Neural progenitor cell (in vitro differentiated cells): ENCODE measurements around the gene CD44. TPM values are rescaled to one million over a fixed set of nuclear protein-coding genes. Genes with fewer than 3 reads are reported as not detected.

Experiments used
- DNase-seq: peaks from one replicate; pipeline ENCODE4 v3.0.0-alpha.2; 2016; ENCODE audit warnings: low spot score
- H2AFZ ChIP-seq: fragments of 200-600 bp; sonication (generic); replicated peaks from 2 replicates; pipeline ENCODE4 v1.6.1; 2016; ENCODE audit warnings: antibody characterized with exemption
- H3F3A ChIP-seq: fragments of 200-600 bp; sonication (generic); 2 replicates; pipeline ENCODE4 v1.6.1; 2016; ENCODE audit warnings: antibody characterized with exemption, low read depth
- H3K27ac ChIP-seq: fragments of 200-600 bp; sonication (generic); 2 replicates; pipeline ENCODE4 v1.5.1; 2016; ENCODE audit warnings: mild to moderate bottlenecking
- H3K27me3 ChIP-seq: fragments of 200-600 bp; sonication (generic); 2 replicates; pipeline ENCODE4 v1.6.1; 2016; ENCODE audit warnings: mild to moderate bottlenecking, moderate library complexity
- H3K36me3 ChIP-seq: fragments of 200-600 bp; sonication (generic); 2 replicates; pipeline ENCODE4 v1.5.1; 2016
- H3K4me1 ChIP-seq: fragments of 200-600 bp; sonication (generic); 2 replicates; pipeline ENCODE4 v1.6.1; 2016; ENCODE audit warnings: mixed run types
- H3K4me2 ChIP-seq: fragments of 200-600 bp; sonication (generic); 2 replicates; pipeline ENCODE4 v1.6.1; 2016
- H3K4me3 ChIP-seq: fragments of 200-600 bp; sonication (generic); 2 replicates; pipeline ENCODE4 v1.5.1; 2016
- H3K79me2 ChIP-seq: fragments of 200-600 bp; sonication (generic); 2 replicates; pipeline ENCODE4 v1.6.1; 2016; ENCODE audit warnings: low read depth
- H3K9ac ChIP-seq: fragments of 200-600 bp; sonication (generic); 2 replicates; pipeline ENCODE4 v1.6.1; 2016
- H3K9me3 ChIP-seq: fragments of 200-600 bp; sonication (generic); 2 replicates; pipeline ENCODE4 v1.5.1; 2016; ENCODE audit warnings: low read depth
- H4K20me1 ChIP-seq: fragments of 200-600 bp; sonication (generic); 2 replicates; pipeline ENCODE4 v1.6.1; 2016; ENCODE audit warnings: low read depth
- H3K27ac Mint-ChIP-seq: 3 replicates; pipeline ENCODE4 v1.8.0; 2021; ENCODE audit warnings: mixed read lengths
- H3K27me3 Mint-ChIP-seq: 2 replicates; pipeline ENCODE4 v1.8.0; 2022; ENCODE audit warnings: low read depth, mild to moderate bottlenecking, inconsistent platforms, moderate library complexity, mixed read lengths; ENCODE audit not compliant: insufficient read depth
- H3K36me3 Mint-ChIP-seq: 3 replicates; pipeline ENCODE4 v1.8.0; 2021; ENCODE audit warnings: mixed read lengths
- H3K4me1 Mint-ChIP-seq: 3 replicates; pipeline ENCODE4 v1.8.0; 2021; ENCODE audit warnings: mixed read lengths
- H3K4me3 Mint-ChIP-seq: 3 replicates; pipeline ENCODE4 v1.8.0; 2021; ENCODE audit warnings: mild to moderate bottlenecking, moderate library complexity, mixed read lengths
- H3K9me3 Mint-ChIP-seq: 3 replicates; pipeline ENCODE4 v1.8.0; 2020; ENCODE audit warnings: mixed read lengths
- CTCF ChIP-seq: fragments of 200-600 bp; sonication (generic); IDR thresholded peaks from 2 replicates; pipeline ENCODE4 v1.5.1; 2017; ENCODE audit warnings: antibody characterized with exemption, mild to moderate bottlenecking
- EZH2 ChIP-seq: fragments of 200-600 bp; sonication (generic); IDR thresholded peaks from 2 replicates; pipeline ENCODE4 v1.6.1; 2017; ENCODE audit warnings: antibody characterized with exemption, mild to moderate bottlenecking, moderate library complexity
- EZH2phosphoT487 ChIP-seq: fragments of 200-600 bp; sonication (generic); IDR thresholded peaks from 2 replicates; pipeline ENCODE4 v1.6.1; 2017; ENCODE audit warnings: antibody characterized with exemption
- total RNA-seq: library from RNA; depleted of rRNA; stranded (reverse); fragments of >200 nt; gene quantifications from 2 replicates; pipeline ENCODE4 v1.2.3, GENCODE V29; 2015; ENCODE audit warnings: low replicate concordance

CD44 gene
- total RNA-seq, 1 donor from 2014 or later: 1.4 TPM

- H3K4me3 Mint-ChIP-seq: no peak overlapping the region
- H3K36me3 ChIP-seq: no peaks in the 10 kb centered on the region
- no peaks in the 10 kb centered on the region for H3K9me3 Mint-ChIP-seq
- H3K27me3 Mint-ChIP-seq: peaks cover 5% of the 10 kb centered on the region
- no peaks in the 10 kb centered on the region for H3K36me3 Mint-ChIP-seq
- H3K9me3 ChIP-seq: no peaks in the 10 kb centered on the region
- H3F3A ChIP-seq: no peaks in the 10 kb centered on the region
- no peaks in the 10 kb centered on the region for H3K79me2 ChIP-seq
- H3K27ac Mint-ChIP-seq: no peak overlapping the region
- H2AFZ ChIP-seq: no peak overlapping the region
- DNase-seq: no peak
- no peaks in the 10 kb centered on the region for H3K4me1 ChIP-seq
- TF ChIP-seq EZH2: no peak
- H3K27ac ChIP-seq: no peak overlapping the region
- no peaks in the 10 kb centered on the region for H4K20me1 ChIP-seq
- no peak overlapping the region for H3K9ac ChIP-seq
- no peaks in the 10 kb centered on the region for H3K27me3 ChIP-seq
- H3K4me3 ChIP-seq: no peak overlapping the region
- H3K4me2 ChIP-seq: no peak overlapping the region
- H3K4me1 Mint-ChIP-seq: no peaks in the 10 kb centered on the region
Measured at GRCh38 chr11:35152575-35152974, 13.6 kb downstream of the CD44 start.

- Histone ChIP-seq H3K27me3 (no peaks in the 10 kb centered on the region), H3K27ac (no peak overlapping the region), H3K36me3 (no peaks in the 10 kb centered on the region), H3K9ac (no peak overlapping the region), H3K9me3 (no peaks in the 10 kb centered on the region), H3K4me3 (no peak overlapping the region), H3F3A (no peaks in the 10 kb centered on the region), H3K79me2 (no peaks in the 10 kb centered on the region), H3K4me2 (no peak overlapping the region), H2AFZ (no peak overlapping the region), H3K4me1 (peaks cover 5% of the 10 kb centered on the region), H4K20me1 (no peaks in the 10 kb centered on the region)
- Mint-ChIP-seq H3K27me3 (peaks cover 5% of the 10 kb centered on the region), H3K36me3 (no peaks in the 10 kb centered on the region), H3K9me3 (no peaks in the 10 kb centered on the region), H3K27ac (no peak overlapping the region), H3K4me1 (peaks cover 2% of the 10 kb centered on the region), H3K4me3 (no peak overlapping the region)
- DNase-seq: no peak
- no peak for TF ChIP-seq CTCF
- TF ChIP-seq EZH2: no peak
- no peak for TF ChIP-seq EZH2phosphoT487
Measured at GRCh38 chr11:35153280-35153679, 14.3 kb downstream of the CD44 start.

- Mint-ChIP-seq H3K36me3 (no peaks in the 10 kb centered on the region), H3K4me1 (peaks cover 18% of the 10 kb centered on the region), H3K4me3 (no peak overlapping the region), H3K9me3 (no peaks in the 10 kb centered on the region), H3K27me3 (peaks cover 5% of the 10 kb centered on the region), H3K27ac (no peak overlapping the region)
- no peak overlapping the region for H2AFZ ChIP-seq
- H3K9ac ChIP-seq: no peak overlapping the region
- DNase-seq: no peak
- no peaks in the 10 kb centered on the region for H3F3A ChIP-seq
- TF ChIP-seq CTCF: no peak
- TF ChIP-seq EZH2phosphoT487: no peak
- no peak for TF ChIP-seq EZH2
- no peak overlapping the region for H3K27ac ChIP-seq
- H3K79me2 ChIP-seq: no peaks in the 10 kb centered on the region
- H3K4me2 ChIP-seq: no peak overlapping the region
- H3K4me3 ChIP-seq: no peak overlapping the region
- H3K36me3 ChIP-seq: no peaks in the 10 kb centered on the region
- H3K4me1 ChIP-seq: peaks cover 16% of the 10 kb centered on the region
- H3K9me3 ChIP-seq: no peaks in the 10 kb centered on the region
- H3K27me3 ChIP-seq: no peaks in the 10 kb centered on the region
- H4K20me1 ChIP-seq: no peaks in the 10 kb centered on the region
Measured at GRCh38 chr11:35154952-35155351, 16.0 kb downstream of the CD44 start.

GRCh38 chr11:35155677-35156076 is 16.7 kb downstream of the CD44 start:
- Mint-ChIP-seq H3K4me3 (no peak overlapping the region), H3K27ac (no peak overlapping the region), H3K27me3 (peaks cover 5% of the 10 kb centered on the region), H3K36me3 (no peaks in the 10 kb centered on the region), H3K9me3 (no peaks in the 10 kb centered on the region), H3K4me1 (peaks cover 18% of the 10 kb centered on the region)
- no peak for DNase-seq
- Histone ChIP-seq H3K4me1 (peaks cover 16% of the 10 kb centered on the region), H3F3A (no peaks in the 10 kb centered on the region), H3K27me3 (no peaks in the 10 kb centered on the region), H3K36me3 (no peaks in the 10 kb centered on the region), H3K9me3 (no peaks in the 10 kb centered on the region), H3K27ac (no peak overlapping the region), H2AFZ (no peak overlapping the region), H3K4me2 (no peak overlapping the region), H4K20me1 (no peaks in the 10 kb centered on the region), H3K4me3 (no peak overlapping the region), H3K79me2 (no peaks in the 10 kb centered on the region), H3K9ac (no peak overlapping the region)
- TF ChIP-seq CTCF: no peak
- TF ChIP-seq EZH2phosphoT487: no peak
- no peak for TF ChIP-seq EZH2
